Coronary artery (tissue), 2 donors: ENCODE measurements around the gene PTX3.

Source experiments
- DNase-seq: peaks from one replicate; pipeline ENCODE4 v3.0.0-alpha.2; 2017; ENCODE audit warnings: low spot score
- H3K27ac ChIP-seq, 2 donors: fragments of 200-600 bp; sonication (generic); one replicate each; pipeline ENCODE4 v1.5.1; 2016 to 2019
- H3K4me3 ChIP-seq: fragments of 200-600 bp; sonication (generic); 2 replicates; pipeline ENCODE4 v1.5.1; 2016; ENCODE audit warnings: mild to moderate bottlenecking, moderate library complexity
- TF ChIP-seq, protein P1 (sequence below): fragments of 200-600 bp; sonication (generic); IDR thresholded peaks from one replicate; pipeline ENCODE4 v1.5.1; 2019; ENCODE audit warnings: antibody characterized with exemption

PTX3 gene

DNA sequence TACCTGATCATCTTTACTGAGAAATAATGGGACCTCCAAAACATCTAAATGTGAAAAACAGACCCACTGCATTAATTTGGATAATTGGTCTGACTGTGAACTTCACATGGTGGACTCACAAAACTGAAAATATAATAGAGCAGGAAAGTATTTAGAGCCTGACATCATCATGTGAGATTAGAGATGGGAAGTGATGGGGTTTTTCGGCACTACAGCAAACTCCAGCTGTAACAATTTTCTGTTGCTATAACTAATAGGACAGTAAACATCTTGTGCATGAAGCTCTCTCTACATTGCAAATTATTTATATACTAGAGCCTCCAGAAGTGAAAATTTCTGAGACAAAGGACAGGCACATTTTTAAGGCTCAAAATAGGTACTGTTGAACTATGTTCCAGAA, 34.4 kb downstream of the PTX3 start:
- DNase-seq, result no peak
- TF ChIP-seq, protein P1, sequence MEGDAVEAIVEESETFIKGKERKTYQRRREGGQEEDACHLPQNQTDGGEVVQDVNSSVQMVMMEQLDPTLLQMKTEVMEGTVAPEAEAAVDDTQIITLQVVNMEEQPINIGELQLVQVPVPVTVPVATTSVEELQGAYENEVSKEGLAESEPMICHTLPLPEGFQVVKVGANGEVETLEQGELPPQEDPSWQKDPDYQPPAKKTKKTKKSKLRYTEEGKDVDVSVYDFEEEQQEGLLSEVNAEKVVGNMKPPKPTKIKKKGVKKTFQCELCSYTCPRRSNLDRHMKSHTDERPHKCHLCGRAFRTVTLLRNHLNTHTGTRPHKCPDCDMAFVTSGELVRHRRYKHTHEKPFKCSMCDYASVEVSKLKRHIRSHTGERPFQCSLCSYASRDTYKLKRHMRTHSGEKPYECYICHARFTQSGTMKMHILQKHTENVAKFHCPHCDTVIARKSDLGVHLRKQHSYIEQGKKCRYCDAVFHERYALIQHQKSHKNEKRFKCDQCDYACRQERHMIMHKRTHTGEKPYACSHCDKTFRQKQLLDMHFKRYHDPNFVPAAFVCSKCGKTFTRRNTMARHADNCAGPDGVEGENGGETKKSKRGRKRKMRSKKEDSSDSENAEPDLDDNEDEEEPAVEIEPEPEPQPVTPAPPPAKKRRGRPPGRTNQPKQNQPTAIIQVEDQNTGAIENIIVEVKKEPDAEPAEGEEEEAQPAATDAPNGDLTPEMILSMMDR, result no peak
- H3K27ac ChIP-seq, result no peak overlapping the region
- no peak overlapping the region for H3K4me3 ChIP-seq

DNA sequence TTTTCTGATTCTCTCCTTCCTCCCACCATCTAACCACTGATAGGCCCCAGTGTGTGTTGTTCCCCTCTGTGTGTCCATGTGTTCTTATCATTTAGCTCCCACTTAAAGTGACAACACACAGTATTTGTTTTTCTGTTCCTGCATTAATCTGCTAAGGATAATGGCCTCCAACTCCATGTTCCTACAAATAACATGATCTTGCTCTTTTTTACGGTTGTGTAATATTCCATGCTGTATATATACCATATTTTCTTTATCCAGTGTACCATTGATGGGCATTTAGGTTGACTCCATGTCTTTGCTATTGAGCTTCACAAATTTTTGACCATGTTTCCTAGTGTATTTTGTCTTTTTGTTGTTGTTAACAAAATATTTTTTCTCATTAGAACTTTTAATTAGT, 36.0 kb downstream of the PTX3 start:
- TF ChIP-seq, protein P1, result no peak
- H3K27ac ChIP-seq, result no peak overlapping the region
- no peak overlapping the region for H3K4me3 ChIP-seq
- no peak for DNase-seq

DNA sequence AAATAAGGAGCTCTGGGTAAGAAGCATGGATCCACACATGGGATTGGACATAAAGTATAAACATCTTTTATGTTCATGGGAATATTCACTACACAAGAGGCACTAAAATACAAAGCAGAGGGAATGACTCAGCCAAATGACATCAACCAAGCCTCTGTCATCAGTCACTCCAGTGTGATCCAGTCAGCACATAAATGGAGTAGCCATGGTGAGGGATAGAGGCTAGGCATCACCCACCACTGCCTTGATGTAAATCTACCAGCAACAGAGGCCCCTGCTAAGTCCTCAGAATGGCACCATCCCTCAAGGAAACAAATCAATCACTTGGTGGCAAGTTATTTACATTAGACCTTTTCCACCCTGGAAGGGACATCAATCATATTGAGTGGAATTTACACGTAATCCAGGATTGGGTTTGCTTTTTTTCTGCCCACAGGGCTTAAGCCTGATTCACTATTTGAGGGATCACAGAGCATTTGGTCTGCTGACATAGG, 39.3 kb downstream of the PTX3 start:
- TF ChIP-seq, protein P1, result no peak
- DNase-seq, result no peak
- no peak overlapping the region for H3K4me3 ChIP-seq

DNA sequence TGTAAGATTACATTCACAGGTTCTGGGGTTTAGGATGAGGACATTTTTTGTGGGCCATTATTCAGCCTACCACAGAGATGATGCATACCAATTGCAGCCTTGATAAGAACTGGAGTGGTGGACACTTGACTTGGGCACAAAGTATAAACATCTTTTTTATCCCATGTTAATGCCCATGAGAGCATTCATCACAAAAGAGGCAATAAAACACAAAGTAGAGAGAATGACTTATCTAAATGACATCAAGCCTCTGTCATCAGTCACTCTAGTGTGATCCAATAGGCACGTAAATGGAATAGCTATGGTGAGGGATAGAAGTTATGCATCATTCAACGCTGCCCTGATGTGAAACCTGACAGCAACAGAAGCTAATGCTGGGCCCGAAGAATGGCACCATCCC, 40.8 kb downstream of the PTX3 start:
- Histone ChIP-seq H3K4me3 (no peak overlapping the region), H3K27ac (no peak overlapping the region)
- no peak for DNase-seq
- TF ChIP-seq, protein P1, result no peak

More for the DNA sequence above, 39.3 kb downstream of the PTX3 start:
- no peak overlapping the region for H3K27ac ChIP-seq

DNA sequence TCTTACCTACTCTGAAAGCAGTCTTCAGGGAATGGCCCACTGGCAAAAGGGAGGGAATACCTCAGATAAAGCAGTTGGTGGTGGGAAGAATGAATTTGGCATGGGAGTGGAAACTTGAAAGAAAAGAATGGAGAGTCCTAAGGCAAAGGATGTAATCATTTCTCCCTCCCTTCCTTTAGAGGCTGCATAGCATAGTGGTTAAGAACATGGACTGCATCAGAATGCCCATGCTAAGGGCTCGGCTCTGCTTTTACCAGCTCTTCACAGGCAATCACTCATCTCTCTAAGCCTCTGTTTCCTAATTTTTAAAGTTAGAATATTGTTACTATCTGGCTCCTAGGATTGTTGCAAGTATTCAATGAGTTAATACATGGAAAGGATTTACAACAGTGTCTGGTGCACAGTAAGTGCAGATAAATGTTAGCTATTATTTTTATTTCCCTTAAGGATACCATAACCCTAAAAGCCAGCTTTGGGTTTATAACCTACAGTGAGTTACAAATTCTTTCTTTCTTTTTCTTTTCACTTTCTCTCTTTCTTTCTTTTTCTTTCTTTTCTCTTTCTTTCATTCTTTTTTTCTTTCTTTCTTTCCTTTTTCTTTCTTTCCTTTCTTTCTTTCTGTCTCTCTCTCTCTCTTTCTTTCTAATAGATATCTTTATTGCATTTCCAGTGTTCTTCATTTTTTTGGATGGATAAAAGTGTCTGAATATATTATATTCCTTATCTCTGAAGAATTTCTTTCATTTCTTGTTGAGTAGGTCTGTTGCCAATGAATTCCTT, 43.0 kb downstream of the PTX3 start:
- TF ChIP-seq, protein P1, result no peak
- Histone ChIP-seq H3K4me3 (no peak overlapping the region), H3K27ac (no peak overlapping the region)
- DNase-seq, result no peak

DNA sequence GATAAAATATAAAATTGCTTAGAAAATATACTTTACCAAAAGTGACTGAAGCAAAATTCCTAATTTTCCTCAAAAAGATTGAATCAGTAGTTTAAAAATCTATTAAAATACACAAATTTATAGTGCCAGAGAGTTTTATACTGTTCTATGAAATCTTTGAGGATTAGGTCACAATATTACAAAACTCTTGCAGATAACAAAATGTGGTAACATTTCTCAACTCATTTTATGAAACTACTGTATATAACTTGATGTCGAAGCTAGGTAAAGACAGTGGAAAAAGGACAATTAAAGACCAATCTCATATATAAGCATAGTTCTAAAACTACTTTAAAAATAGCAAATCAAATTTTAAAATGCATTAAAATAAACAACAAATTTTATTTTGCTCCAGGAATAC, 50.7 kb downstream of the PTX3 start:
- Histone ChIP-seq H3K4me3 (no peak overlapping the region), H3K27ac (no peak overlapping the region)
- DNase-seq, result no peak
- TF ChIP-seq, protein P1, result no peak

DNA sequence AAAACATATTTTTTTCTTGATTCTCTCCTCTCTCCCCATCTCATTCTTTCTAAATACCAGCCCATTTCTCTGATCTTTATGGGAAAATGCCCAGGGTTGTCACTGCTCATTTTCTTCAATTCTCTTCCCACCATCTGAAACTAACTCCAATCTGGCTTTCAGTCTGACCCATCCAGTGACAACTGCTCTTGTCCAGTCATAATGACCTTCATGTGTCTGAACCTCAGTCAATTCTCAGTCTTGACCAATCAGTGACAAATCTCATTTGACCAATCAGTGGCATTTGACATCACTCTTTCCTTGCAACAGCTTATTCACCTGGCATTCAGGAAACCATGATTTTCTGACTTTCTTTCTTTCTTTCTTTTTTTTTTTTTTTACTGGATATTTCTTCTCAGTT, 51.5 kb downstream of the PTX3 start:
- TF ChIP-seq, protein P1, result no peak
- no peak overlapping the region for H3K27ac ChIP-seq
- no peak overlapping the region for H3K4me3 ChIP-seq
- no peak for DNase-seq
